GM19099 (cell line): Measurements from ENCODE around the gene INSR.

ENCODE experiments used
- POLR2A ChIP-seq: IDR thresholded peaks from 3 replicates; pipeline ENCODE4 v1.6.1; 2011; ENCODE audit warnings: low read depth; ENCODE audit not compliant: insufficient read length; ENCODE audit errors: extremely low read depth

INSR gene

GRCh38 chr19:7307590-7308218 lies 13.5 kb upstream of the INSR start:
- no peak for TF ChIP-seq POLR2A

- TF ChIP-seq POLR2A: no peak
These were observed 10.0 kb upstream of the INSR start for GRCh38 chr19:7304200-7304599.

- no peak for TF ChIP-seq POLR2A
These were observed 9.3 kb upstream of the INSR start for GRCh38 chr19:7303470-7303869.

- no peak for TF ChIP-seq POLR2A
These were observed 7.3 kb upstream of the INSR start for GRCh38 chr19:7301525-7301924.

DNA sequence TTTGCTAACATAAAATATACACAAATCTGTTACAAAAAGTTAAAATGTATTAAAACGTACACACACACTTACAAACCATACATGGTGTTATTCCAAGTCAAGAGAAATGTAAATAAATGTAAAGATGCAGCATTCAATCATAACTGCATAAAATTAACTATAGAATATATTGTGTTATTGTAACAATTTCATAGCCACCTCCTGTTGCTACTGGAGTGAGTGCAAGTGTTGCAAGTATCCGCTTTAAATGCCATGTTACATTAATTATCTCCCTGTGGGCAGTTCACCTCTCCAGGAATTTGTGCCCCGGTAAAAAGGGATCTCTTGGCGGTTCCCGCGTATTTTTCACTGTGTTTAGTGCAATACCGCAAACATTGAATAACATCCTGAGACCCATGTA lies 3.5 kb upstream of the INSR start:
- TF ChIP-seq POLR2A: no peak

- no peak for TF ChIP-seq POLR2A
These were observed 1.8 kb upstream of the INSR start for GRCh38 chr19:7295912-7296536.

- peak; percentile 59 for TF ChIP-seq POLR2A
These were observed 471 bp upstream of the INSR start for GRCh38 chr19:7294558-7295212.

DNA sequence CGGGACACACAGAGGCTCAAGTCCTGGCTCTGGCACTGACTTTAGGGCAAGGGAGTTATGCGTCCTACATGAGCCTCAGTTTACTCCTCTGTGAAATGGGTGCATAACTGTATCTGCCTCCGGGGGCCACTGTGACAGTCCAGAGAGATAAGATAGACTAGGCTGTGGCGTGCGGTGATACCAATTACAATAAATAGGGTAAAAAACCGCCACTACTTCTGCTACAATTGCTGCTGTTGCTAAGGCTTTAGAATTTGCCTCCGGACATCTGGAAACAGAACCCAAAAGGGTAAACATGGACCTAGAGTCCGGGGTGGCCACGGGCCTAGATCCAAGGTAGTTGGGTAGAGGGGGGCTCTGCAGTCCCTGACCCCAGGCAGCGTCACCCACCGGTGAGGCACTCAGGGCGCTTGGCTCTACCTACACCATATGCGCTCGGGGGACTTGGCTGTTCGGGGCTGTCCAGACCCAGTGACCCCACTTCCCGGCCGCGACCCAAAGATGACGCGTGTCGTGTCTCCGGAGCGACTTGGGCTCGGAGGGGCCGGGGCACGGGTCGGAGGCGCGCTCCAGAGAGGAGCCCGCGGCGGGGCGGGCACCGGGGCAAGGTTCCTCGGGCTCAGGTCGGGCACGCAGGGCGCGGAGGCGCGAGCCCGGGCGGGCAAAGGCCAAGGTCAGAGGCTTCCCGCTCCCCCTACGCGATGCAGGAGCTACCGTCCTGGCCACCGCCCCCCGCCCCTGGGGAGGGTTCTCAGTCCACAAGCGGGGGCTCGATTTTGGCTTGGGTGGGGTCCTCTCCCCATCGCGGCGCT lies 1.1 kb downstream of the INSR start:
- no peak for TF ChIP-seq POLR2A

DNA sequence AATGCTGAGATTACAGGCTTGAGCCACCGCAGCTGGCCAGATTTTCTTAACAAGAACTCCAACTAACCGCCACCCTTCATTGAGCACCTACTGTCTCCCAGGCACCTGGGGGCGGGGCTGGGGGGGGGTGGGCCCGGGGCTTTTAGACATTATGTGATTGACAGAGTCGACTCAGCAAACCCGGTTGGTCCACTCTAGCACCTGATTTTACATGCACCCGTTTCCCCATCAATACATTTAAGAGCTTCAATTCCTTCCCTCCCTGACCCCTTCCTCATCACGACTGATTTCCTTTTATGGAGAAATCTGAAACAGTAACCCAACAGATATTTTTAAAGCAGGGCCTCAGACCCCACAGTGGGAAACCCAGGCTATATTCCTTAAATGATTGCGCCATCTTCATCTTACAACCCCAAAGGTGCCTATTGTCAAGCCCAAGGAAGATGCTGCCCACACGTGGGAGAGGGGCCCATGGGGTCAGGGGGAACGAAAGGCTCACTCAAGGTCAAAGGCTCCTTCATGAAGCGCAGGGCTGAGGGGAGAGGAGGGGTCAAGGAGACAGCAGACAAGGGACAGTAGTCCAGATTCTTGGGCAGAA lies 1.8 kb downstream of the INSR start:
- TF ChIP-seq POLR2A: no peak

GRCh38 chr19:7288977-7289376 lies 5.2 kb downstream of the INSR start:
- TF ChIP-seq POLR2A: no peak

GRCh38 chr19:7288131-7288530 lies 6.1 kb downstream of the INSR start:
- no peak for TF ChIP-seq POLR2A

DNA sequence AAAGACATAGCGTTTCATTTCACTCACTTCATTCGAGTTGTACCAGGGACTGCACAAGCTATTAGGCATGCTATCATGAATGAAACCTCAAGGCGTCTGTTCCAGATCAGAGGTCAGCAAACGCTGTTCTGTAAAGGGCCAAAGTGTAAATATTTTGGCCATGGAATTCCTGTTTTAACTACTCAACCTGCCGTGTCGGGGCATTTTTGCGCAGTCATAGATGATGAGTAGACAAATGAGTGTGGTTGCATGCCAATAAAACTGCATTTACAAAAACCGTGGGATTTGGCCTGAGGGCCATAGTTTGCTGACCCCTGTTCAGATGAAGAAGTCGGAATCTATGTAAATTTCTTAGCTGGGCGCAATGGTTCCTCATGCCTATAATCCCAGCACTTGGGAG lies 6.5 kb downstream of the INSR start:
- no peak for TF ChIP-seq POLR2A

DNA sequence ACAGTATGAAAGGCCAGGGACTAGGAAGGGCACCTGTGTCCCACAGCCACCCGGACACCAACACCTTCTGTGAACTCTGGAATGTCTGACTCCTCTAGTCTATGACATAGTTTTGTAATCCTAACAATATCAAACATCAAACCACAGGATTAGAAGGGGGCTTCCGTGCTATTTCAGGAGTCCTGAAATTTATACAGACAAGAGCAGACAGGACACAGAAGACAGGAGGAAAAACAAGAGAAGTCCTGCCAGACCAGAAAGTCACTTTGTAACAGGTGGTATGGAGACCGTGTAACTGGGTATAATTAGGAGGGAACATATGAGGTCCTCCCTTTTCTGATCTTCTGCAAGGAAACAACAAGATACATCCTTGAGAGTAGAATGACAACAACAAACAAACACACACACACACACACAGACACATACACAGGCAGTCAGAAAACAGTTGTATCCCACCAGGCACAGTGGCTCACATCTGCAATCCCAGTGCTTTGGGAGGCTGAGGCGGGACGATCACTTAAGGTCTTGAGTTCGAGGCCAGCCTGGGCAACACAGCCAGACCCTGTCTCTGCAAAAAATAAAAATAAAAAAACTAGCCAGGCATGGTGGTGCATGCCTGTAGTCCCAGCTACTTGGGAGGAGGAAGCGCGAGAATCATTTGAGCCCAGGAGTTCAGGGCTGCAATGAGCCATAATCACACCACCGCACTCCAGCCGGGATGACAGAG lies 13.1 kb downstream of the INSR start:
- no peak for TF ChIP-seq POLR2A

GRCh38 chr19:7272856-7273578 lies 21.2 kb downstream of the INSR start:
- TF ChIP-seq POLR2A: no peak

DNA sequence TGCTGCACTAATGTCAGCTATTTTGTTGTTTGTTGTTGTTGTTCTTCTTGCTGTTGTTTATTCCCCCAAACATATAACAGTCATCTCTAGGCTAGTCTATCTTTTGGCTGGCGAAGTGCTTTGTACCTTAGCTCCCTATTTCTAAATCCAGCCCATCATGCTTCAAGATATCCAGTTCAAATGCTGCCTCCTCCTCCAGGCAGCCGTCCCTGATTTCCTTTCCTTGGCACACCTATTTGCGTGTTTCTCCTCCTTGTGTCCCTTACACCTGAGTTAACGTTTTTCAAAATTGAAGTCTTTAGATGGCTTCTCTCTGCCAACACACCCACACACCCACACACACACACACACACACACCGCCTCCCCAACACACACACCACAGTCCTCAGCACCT lies 25.5 kb downstream of the INSR start:
- TF ChIP-seq POLR2A: no peak
